Endometrial microvascular endothelial cells (primary cell): ENCODE measurements around the gene JARID2. TPM values are rescaled to one million over a fixed set of nuclear protein-coding genes. Genes with fewer than 3 reads are reported as not detected.

Source experiments
- in situ Hi-C: cut with HindIII; loops from 2 replicates; pipeline ENCODE4 v1.10.0; 2017; ENCODE audit warnings: low sequenced_read_pairs, low pct_unique_long_range_greater_than_20kb; ENCODE audit errors: inconsistent ontology term
- total RNA-seq: library from RNA; depleted of rRNA; stranded (reverse); fragments of >200 nt; gene quantifications from one replicate; pipeline ENCODE4 v1.2.3, GENCODE V29; 2015; ENCODE audit errors: inconsistent ontology term

The JARID2 gene
- total RNA-seq, 1 donor from 2014 or later: 3.8 TPM

DNA sequence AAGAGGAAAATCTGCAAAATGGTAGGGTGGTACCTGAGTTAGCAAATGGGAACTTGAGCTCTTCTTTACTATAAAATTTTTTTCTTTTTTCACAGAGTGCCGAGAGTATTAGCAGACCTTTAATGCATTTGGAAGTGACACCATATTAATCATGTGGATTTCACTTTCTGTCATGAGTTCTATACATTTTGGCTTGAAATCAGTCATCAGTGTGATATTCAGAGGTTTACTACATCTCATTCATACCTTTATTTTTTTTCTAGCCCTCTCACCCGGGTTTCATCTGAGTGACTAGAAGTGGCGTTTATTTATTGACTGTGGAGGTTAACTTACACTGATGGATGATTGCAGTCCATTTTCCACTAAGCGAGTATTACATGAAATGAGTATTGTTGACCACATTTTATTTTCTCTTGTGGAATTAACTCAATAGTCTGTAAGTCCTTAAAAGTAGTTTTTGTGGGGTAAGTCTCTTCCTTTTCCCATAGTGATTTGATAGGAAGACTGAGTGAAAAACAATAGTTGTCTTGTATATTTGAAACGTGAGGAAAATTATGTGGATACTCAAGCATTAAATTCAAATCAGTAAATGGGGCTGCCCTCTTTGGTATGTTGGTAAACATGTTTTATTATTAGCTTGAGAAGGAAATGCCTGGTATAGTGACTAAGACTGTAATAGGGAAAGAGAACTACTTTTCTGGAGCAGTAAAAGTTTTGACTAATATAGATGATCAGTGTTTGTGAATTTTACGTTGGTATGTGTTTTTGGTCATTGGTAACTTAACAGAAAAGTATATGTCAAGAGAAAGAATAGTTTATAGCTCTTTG, 55.5 kb downstream of the JARID2 start:
- in situ Hi-C loops: no loop called here

- in situ Hi-C loops: no loop called here
These were observed 57.5 kb downstream of the JARID2 start for GRCh38 chr6:15303162-15303919.

- in situ Hi-C loops: no loop called here
These were observed 58.0 kb downstream of the JARID2 start for GRCh38 chr6:15303920-15304291.

DNA sequence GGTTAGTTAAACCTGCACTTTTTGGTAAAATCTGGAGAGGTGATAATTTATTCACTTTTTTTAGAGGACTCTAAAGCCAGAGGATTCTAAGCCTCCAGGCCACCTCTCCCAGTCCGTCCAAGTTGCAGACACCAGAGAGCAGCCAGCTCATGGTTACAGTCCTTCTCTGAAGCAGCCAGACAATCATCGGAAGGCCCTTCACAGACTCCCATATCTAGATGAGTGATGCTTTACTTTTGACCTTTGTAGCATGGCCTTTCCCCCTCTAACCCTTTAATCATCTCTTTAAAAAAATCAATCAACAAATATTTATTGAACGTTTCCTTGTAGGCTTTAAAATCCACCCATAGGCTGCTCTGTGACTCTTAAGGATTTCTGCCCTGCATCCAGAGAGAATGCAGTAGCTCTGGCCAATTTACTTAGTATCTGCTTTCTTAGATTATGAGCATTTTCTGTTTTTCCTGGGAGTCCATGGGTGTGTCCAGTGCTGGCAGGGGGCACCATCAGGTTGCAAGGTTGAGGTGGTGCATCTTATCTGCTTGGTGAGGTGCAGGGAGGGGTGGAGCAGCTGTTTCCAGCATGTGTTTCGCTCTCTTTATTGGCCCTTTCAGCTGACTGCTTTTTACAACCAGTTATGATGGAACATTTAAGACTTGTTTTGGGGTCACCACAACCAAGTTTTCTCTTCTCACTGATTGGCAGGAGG, 58.6 kb downstream of the JARID2 start:
- in situ Hi-C loops: no loop called here

GRCh38 chr6:15305496-15305895, 59.6 kb downstream of the JARID2 start:
- in situ Hi-C loops: no loop called here

DNA sequence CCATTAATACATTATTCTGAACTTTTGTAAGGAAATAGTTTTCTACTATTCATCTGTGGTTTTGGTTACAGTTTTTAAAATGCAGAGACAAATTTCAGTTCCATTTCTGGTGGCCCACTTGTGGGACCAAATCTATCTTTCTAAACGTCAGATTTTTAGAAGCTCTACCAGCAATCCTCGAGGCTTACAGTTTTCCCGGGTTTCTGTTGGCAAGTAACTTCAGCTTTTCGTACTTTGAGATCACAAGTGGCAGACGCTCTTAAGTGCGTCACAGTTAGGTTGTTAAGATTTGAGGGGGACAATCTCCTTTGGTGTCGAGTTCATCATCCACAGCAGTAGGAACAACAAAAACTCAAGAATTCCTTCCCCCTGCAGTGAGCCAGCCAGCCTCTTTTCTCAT, 60.0 kb downstream of the JARID2 start:
- in situ Hi-C loops: no loop called here

DNA sequence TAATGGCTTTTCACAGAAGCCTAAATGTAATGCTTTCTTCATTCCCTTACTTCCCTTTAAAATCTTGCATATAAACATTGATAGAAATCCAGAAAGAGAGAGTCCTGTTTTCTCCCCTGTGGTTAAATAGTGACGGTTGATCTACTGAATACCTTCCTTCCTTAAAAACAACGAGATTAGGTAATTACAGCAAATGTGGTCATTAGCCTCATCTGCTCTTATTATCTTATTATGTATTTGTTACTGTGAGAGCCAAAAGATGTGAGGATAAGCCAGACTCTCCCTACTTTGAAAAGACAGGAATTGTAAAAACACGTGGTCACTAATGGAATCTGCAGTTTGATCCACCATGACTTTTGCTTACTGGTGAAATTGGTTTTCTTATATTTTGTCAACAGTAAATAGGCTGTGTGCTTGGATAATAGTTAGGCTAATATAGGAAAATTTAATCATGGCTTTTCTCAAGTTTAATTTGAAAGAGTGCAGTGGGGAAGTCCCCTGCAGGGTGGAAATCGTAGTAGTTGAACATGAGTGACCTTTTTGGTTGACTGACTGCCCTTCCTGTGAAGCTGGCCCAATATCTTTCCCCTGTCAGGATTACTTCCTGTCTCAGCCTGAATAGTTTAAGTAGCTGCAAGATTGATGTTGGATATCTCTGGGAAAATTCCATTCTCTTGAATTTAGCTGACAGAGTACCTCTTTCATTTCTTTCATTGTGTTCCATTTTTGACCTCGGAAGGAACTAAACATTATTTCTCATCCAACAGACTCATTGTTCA, 62.8 kb downstream of the JARID2 start:
- in situ Hi-C loops: no loop called here

GRCh38 chr6:15309611-15310283, 63.9 kb downstream of the JARID2 start:
- in situ Hi-C loops: no loop called here

- in situ Hi-C loops: no loop called here
These were observed 64.8 kb downstream of the JARID2 start for GRCh38 chr6:15310680-15311079.

- in situ Hi-C loops: no loop called here
These were observed 66.6 kb downstream of the JARID2 start for GRCh38 chr6:15312500-15312899.

DNA sequence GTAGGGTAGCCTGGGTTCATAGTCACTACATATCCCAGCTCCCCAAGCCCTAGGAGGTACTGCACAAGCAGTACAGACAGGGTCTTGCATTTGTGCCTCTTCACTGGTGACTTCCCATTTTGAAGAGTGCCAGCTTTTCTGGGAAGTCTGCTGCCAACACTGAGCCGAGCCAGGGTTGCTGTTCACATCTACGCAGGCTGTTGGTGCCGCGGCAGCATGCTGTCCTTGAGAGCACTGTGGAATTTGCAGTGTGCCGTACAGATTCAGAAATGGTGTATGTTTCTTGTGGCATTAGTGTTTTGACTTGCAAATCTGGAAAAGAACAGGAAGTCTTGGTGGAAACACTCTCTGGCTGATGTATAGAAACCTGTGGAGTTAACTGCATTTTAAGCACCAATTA, 67.5 kb downstream of the JARID2 start:
- in situ Hi-C loops: no loop called here

GRCh38 chr6:15316754-15317153, 70.9 kb downstream of the JARID2 start:
- in situ Hi-C loops: no loop called here

DNA sequence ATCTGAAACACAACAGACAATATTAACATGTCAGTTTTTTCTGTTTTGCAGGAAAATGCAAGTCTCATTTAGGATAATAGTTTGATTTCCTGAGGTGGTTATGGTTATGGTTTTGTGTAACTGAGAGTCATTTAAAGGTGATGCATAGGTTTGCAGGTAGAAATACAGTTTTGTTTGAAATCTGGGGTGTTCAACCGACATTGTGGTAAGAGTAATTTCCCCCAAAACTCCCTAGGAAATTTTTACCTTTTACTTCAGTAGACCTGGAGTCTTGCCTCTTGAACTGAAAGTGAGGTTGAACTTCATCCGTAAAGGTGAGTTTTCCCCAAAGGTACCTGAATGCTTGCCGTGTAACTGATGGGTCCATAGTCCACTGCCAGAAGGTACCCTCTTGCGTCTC, 71.4 kb downstream of the JARID2 start:
- in situ Hi-C loops: no loop called here

- in situ Hi-C loops: no loop called here
These were observed 72.3 kb downstream of the JARID2 start for GRCh38 chr6:15317934-15318902.

GRCh38 chr6:15319677-15320076, 73.8 kb downstream of the JARID2 start:
- in situ Hi-C loops: no loop called here

GRCh38 chr6:15320693-15321092, 74.8 kb downstream of the JARID2 start:
- in situ Hi-C loops: no loop called here

DNA sequence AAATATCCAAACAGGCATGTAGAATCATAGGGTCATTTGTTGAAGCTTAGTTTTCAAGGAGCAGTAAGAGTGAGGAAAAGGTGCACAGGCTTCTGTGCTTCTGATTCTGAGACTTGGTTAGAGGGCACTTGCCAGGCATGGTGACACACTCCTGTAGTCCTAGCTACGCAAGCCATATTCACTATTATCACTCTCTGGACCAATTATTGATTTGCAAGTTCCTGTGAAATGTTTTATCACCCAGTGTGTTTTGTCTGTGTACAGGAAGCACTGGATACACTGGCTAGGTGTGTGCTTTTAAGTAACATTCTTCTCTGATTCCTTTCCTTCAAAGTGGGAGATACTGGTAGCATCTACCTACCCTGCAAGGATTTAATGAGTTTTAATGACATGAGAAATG, 76.3 kb downstream of the JARID2 start:
- in situ Hi-C loops: no loop called here
